ENCODE data around the gene TIGD7. TPM values are rescaled to one million over a fixed set of nuclear protein-coding genes. Genes with fewer than 3 reads are reported as not detected.

TIGD7 gene
- total RNA-seq, 1 donor from 2014 or later = 8.2 TPM

GRCh38 chr16:3262517-3262916, 42.7 kb downstream of the TIGD7 start:
- Mint-ChIP-seq H3K27me3 (ENCODE audit: unreplicated experiment) (no peaks in the 10 kb centered on the region), H3K27ac (ENCODE audit: unreplicated experiment) (peak overlapping the region; percentile 87), H3K4me3 (ENCODE audit: unreplicated experiment) (peak overlapping the region; percentile 55), H3K4me1 (ENCODE audit: unreplicated experiment) (peaks cover 19% of the 10 kb centered on the region), H3K9me3 (ENCODE audit: unreplicated experiment) (no peaks in the 10 kb centered on the region), H3K36me3 (ENCODE audit: unreplicated experiment) (no peaks in the 10 kb centered on the region)
- no peak for DNase-seq (ENCODE audit: extremely low spot score, unreplicated experiment)
- no peak for TF ChIP-seq CTCF (IDR thresholded peaks at IDR 0.05)

GRCh38 chr16:3259836-3260235, 45.4 kb downstream of the TIGD7 start:
- H3K4me1 Mint-ChIP-seq (ENCODE audit: unreplicated experiment) = peaks cover 14% of the 10 kb centered on the region
- no peak for DNase-seq (ENCODE audit: extremely low spot score, unreplicated experiment)
- H3K9me3 Mint-ChIP-seq (ENCODE audit: unreplicated experiment) = no peaks in the 10 kb centered on the region
- no peak overlapping the region for H3K4me3 Mint-ChIP-seq (ENCODE audit: unreplicated experiment)
- no peak overlapping the region for H3K27ac Mint-ChIP-seq (ENCODE audit: unreplicated experiment)
- no peaks in the 10 kb centered on the region for H3K36me3 Mint-ChIP-seq (ENCODE audit: unreplicated experiment)
- no peak for TF ChIP-seq CTCF (IDR thresholded peaks at IDR 0.05)
- no peaks in the 10 kb centered on the region for H3K27me3 Mint-ChIP-seq (ENCODE audit: unreplicated experiment)

GRCh38 chr16:3256866-3257465, 48.3 kb downstream of the TIGD7 start:
- no peak overlapping the region for H3K27ac Mint-ChIP-seq (ENCODE audit: unreplicated experiment)
- no peaks in the 10 kb centered on the region for H3K27me3 Mint-ChIP-seq (ENCODE audit: unreplicated experiment)
- TF ChIP-seq CTCF (IDR thresholded peaks at IDR 0.05) = no peak
- no peaks in the 10 kb centered on the region for H3K9me3 Mint-ChIP-seq (ENCODE audit: unreplicated experiment)
- H3K4me3 Mint-ChIP-seq (ENCODE audit: unreplicated experiment) = no peak overlapping the region
- H3K4me1 Mint-ChIP-seq (ENCODE audit: unreplicated experiment) = no peaks in the 10 kb centered on the region
- DNase-seq (ENCODE audit: extremely low spot score, unreplicated experiment) = no peak
- H3K36me3 Mint-ChIP-seq (ENCODE audit: unreplicated experiment) = no peaks in the 10 kb centered on the region

- TF ChIP-seq CTCF (IDR thresholded peaks at IDR 0.05) = no peak
- H3K9me3 Mint-ChIP-seq (ENCODE audit: unreplicated experiment) = no peaks in the 10 kb centered on the region
- H3K36me3 Mint-ChIP-seq (ENCODE audit: unreplicated experiment) = no peaks in the 10 kb centered on the region
- no peak within 1 kb of the TSS for H3K27ac Mint-ChIP-seq (ENCODE audit: unreplicated experiment)
- no peaks in the 10 kb centered on the region for H3K4me1 Mint-ChIP-seq (ENCODE audit: unreplicated experiment)
- no peak for DNase-seq (ENCODE audit: extremely low spot score, unreplicated experiment)
- no peaks in the 10 kb centered on the region for H3K27me3 Mint-ChIP-seq (ENCODE audit: unreplicated experiment)
- H3K4me3 Mint-ChIP-seq (ENCODE audit: unreplicated experiment) = no peak within 1 kb of the TSS
Measured at GRCh38 chr16:3256146-3256865, 48.9 kb downstream of the TIGD7 start, which contains the start of gene MEFV. TSS of gene MEFV (minus strand) at chr16:3256633. CDS start at chr16:3256587, 46 bp downstream.

- no peaks in the 10 kb centered on the region for H3K27me3 Mint-ChIP-seq (ENCODE audit: unreplicated experiment)
- TF ChIP-seq CTCF (IDR thresholded peaks at IDR 0.05) = no peak
- no peak overlapping the region for H3K4me3 Mint-ChIP-seq (ENCODE audit: unreplicated experiment)
- H3K27ac Mint-ChIP-seq (ENCODE audit: unreplicated experiment) = no peak overlapping the region
- no peaks in the 10 kb centered on the region for H3K9me3 Mint-ChIP-seq (ENCODE audit: unreplicated experiment)
- H3K4me1 Mint-ChIP-seq (ENCODE audit: unreplicated experiment) = no peaks in the 10 kb centered on the region
- no peak for DNase-seq (ENCODE audit: extremely low spot score, unreplicated experiment)
- no peaks in the 10 kb centered on the region for H3K36me3 Mint-ChIP-seq (ENCODE audit: unreplicated experiment)
Measured at GRCh38 chr16:3254309-3254708, 50.9 kb downstream of the TIGD7 start.

Measured in osteocyte (in vitro differentiated cells).